ENCODE data around the gene TAGLN.

TAGLN gene

DNA sequence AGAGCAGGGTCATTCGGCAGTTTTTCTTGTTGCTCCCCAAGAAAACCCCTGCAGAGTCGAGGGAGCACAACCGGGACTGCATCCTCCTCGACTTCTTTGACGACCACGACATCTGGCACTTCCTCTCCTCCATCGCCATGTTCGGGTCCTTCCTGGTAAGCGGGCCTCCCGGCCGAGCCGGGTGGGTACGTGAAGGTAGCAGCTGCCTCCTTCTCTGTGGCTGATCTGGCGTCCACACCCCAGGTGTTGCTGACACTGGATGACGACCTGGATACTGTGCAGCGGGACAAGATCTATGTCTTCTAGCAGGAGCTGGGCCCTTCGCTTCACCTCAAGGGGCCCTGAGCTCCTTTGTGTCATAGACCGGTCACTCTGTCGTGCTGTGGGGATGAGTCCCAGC lies 3.4 kb upstream of the TAGLN start:
- no peaks in the 10 kb centered on the region for H3K27me3 ChIP-seq (ENCODE audit: control insufficient read depth in 2 of 2, insufficient read depth in 2 of 2, low read length in 2 of 2)
- peaks cover 28 to 36% of the 10 kb centered on the region in 2 donors for H3K36me3 ChIP-seq (ENCODE audit: control insufficient read depth in 2 of 2, insufficient read depth in 2 of 2, low read length in 2 of 2)
- H3K27ac ChIP-seq (ENCODE audit: low read depth in 2 of 2, low read length in 2 of 2) = peak overlapping the region; percentile 54 to 57
- H3K9me3 ChIP-seq (ENCODE audit: control insufficient read depth in 2 of 2, low read length in 2 of 2) = no peaks in the 10 kb centered on the region
- H3K4me1 ChIP-seq (ENCODE audit: control insufficient read depth in 2 of 2, insufficient read depth in 2 of 2, low read length in 2 of 2) = peaks cover 11 to 34% of the 10 kb centered on the region in 2 donors
- no peak overlapping the region for H3K9ac ChIP-seq (ENCODE audit: low read depth in 1 of 2, low read length in 2 of 2)
- no peak overlapping the region for H3K4me3 ChIP-seq (ENCODE audit: low read length in 2 of 2)

DNA sequence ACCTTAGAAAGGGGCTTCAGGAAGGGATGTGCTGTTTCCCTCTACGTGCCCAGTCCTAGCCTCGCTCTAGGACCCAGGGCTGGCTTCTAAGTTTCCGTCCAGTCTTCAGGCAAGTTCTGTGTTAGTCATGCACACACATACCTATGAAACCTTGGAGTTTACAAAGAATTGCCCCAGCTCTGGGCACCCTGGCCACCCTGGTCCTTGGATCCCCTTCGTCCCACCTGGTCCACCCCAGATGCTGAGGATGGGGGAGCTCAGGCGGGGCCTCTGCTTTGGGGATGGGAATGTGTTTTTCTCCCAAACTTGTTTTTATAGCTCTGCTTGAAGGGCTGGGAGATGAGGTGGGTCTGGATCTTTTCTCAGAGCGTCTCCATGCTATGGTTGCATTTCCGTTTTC lies 2.2 kb upstream of the TAGLN start:
- H3K4me3 ChIP-seq (ENCODE audit: low read length in 2 of 2) = no peak overlapping the region
- no peaks in the 10 kb centered on the region for H3K27me3 ChIP-seq (ENCODE audit: control insufficient read depth in 2 of 2, insufficient read depth in 2 of 2, low read length in 2 of 2)
- peak overlapping the region in 1 of 2 donors; percentile 43 for H3K27ac ChIP-seq (ENCODE audit: low read depth in 2 of 2, low read length in 2 of 2)
- peaks cover 11 to 38% of the 10 kb centered on the region in 2 donors for H3K4me1 ChIP-seq (ENCODE audit: control insufficient read depth in 2 of 2, insufficient read depth in 2 of 2, low read length in 2 of 2)
- peaks cover 21 to 27% of the 10 kb centered on the region in 2 donors for H3K36me3 ChIP-seq (ENCODE audit: control insufficient read depth in 2 of 2, insufficient read depth in 2 of 2, low read length in 2 of 2)
- H3K9me3 ChIP-seq (ENCODE audit: control insufficient read depth in 2 of 2, low read length in 2 of 2) = no peaks in the 10 kb centered on the region
- peak overlapping the region in 1 of 2 donors; percentile 60 for H3K9ac ChIP-seq (ENCODE audit: low read depth in 1 of 2, low read length in 2 of 2)

DNA sequence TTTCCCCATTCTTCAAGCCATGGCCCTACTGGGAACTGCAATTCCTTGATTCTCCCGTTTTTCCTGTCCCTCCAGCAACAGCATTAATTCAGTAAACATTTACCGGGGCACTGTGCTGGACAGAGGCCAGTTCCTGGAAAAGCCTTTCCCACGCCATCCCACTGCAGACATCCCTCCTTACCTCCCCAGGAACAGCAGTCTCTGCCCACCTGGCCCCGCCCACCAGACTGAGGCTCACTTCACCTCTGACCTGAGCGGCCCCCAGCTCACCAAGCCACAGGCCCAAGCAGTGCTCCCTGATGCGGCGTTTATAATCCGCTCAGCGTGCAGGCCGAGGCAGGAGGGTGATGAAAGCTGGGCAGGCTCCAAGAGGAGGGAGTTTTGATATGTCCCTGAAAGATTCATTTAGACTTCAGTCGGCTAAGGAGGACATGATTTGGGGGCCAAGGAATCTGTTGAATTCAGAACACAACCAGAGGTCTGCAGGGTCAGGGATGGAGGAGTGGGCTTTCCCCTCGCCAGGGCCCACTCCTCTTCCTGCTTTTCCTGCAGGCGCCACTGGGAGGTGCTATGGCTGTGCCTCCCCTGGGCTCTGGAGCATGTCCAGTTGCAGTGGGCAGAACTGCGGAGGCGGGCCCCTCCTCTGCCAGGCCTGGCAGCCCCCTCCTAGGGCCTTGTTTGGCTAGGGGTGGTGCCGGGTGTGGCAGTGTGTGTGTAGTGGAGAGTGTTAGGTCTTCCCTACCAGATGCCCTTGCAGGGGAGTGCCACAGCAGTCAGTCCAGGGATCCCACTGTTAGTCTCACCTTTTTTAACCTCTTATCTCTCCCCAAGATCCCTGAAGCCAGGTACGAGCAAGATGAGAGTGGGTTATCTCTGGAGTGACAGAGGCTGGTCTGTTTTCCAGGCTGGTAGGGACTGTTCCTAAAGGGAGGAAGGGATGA lies 1.4 kb upstream of the TAGLN start:
- Histone ChIP-seq H3K9ac (ENCODE audit: low read depth in 1 of 2, low read length in 2 of 2) (peak overlapping the region in 1 of 2 donors; percentile 60), H3K27me3 (ENCODE audit: control insufficient read depth in 2 of 2, insufficient read depth in 2 of 2, low read length in 2 of 2) (no peaks in the 10 kb centered on the region), H3K4me3 (ENCODE audit: low read length in 2 of 2) (peak overlapping the region in 1 of 2 donors; percentile 49), H3K4me1 (ENCODE audit: control insufficient read depth in 2 of 2, insufficient read depth in 2 of 2, low read length in 2 of 2) (peaks cover 11 to 38% of the 10 kb centered on the region in 2 donors), H3K9me3 (ENCODE audit: control insufficient read depth in 2 of 2, low read length in 2 of 2) (no peaks in the 10 kb centered on the region), H3K27ac (ENCODE audit: low read depth in 2 of 2, low read length in 2 of 2) (peak overlapping the region; percentile 71 to 84), H3K36me3 (ENCODE audit: control insufficient read depth in 2 of 2, insufficient read depth in 2 of 2, low read length in 2 of 2) (peaks cover 15 to 20% of the 10 kb centered on the region in 2 donors)

DNA sequence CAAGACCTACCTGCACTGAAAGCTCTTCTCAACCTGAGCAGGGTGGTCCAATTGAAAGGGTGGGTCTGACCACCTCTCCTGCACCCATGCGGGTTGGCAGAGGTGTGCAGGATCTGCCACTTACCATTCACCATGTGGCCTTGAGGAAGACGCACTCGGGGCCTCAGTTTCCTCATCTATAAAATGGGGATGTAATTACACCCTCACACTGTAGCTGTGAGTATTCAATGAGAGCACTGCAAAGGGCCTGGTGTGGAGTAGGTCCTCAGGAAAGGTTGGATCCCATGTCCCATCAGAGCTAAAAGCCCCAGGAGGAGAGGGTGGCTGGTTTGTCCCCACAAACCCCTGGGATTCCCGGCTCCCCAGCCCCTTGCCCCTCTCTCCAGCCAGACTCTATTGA lies 557 bp upstream of the TAGLN start:
- Histone ChIP-seq H3K9ac (ENCODE audit: low read depth in 1 of 2, low read length in 2 of 2) (peak overlapping the region; percentile 38 to 60), H3K9me3 (ENCODE audit: control insufficient read depth in 2 of 2, low read length in 2 of 2) (no peaks in the 10 kb centered on the region), H3K4me3 (ENCODE audit: low read length in 2 of 2) (peak overlapping the region in 1 of 2 donors; percentile 49), H3K4me1 (ENCODE audit: control insufficient read depth in 2 of 2, insufficient read depth in 2 of 2, low read length in 2 of 2) (peaks cover 11 to 38% of the 10 kb centered on the region in 2 donors), H3K36me3 (ENCODE audit: control insufficient read depth in 2 of 2, insufficient read depth in 2 of 2, low read length in 2 of 2) (peaks cover 12 to 17% of the 10 kb centered on the region in 2 donors), H3K27me3 (ENCODE audit: control insufficient read depth in 2 of 2, insufficient read depth in 2 of 2, low read length in 2 of 2) (no peaks in the 10 kb centered on the region), H3K27ac (ENCODE audit: low read depth in 2 of 2, low read length in 2 of 2) (peak overlapping the region; percentile 71 to 84)

DNA sequence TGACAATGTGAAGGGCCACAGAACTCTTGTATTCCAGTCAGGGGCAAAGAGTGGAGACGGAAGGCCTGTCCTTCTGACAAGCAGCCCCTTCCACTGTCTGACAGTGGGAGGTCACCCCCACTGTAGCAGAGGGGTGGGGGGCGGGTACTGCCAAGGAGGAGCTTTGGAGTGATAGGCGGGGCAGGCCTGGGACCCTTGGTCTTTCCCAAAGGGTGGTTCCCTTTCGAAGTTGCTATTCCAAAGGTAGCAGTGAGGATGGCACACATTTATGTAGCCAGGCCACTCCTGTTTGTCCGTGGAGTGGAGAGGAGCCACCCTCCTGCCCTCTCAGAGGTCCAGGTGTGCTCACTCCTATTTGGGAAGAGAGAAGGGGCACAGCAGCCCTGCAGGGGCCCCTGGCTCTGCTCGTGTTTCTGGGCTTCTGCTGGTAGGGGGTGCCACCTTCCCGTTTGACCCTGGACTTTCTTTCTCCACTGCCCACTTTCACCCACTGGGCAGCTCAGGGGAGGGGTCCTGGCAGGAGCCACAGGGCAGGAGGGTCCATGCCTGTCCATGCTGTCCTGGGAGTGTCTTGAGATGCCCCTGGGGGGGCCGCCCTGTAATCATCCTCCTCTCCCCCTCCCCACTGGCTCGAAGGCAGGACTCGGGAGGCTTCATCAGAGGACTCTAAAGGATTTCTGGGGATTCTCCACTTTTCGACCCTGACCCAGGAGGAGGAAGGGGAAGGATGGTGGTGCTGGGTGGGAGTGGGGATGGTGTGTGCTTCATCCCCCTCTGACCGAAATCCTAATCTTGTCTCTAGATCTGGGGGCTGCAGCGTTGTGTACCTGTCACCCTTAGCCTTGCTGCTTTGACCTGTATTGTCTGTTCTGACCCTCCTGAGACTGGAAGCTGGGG lies 994 bp downstream of the TAGLN start:
- Histone ChIP-seq H3K9ac (ENCODE audit: low read depth in 1 of 2, low read length in 2 of 2) (peak overlapping the region; percentile 49 to 67), H3K27ac (ENCODE audit: low read depth in 2 of 2, low read length in 2 of 2) (peak overlapping the region; percentile 77 to 85), H3K9me3 (ENCODE audit: control insufficient read depth in 2 of 2, low read length in 2 of 2) (no peaks in the 10 kb centered on the region), H3K36me3 (ENCODE audit: control insufficient read depth in 2 of 2, insufficient read depth in 2 of 2, low read length in 2 of 2) (peaks cover 20 to 26% of the 10 kb centered on the region in 2 donors), H3K4me3 (ENCODE audit: low read length in 2 of 2) (peak overlapping the region; percentile 54 to 65), H3K4me1 (ENCODE audit: control insufficient read depth in 2 of 2, insufficient read depth in 2 of 2, low read length in 2 of 2) (peaks cover 9 to 31% of the 10 kb centered on the region in 2 donors), H3K27me3 (ENCODE audit: control insufficient read depth in 2 of 2, insufficient read depth in 2 of 2, low read length in 2 of 2) (no peaks in the 10 kb centered on the region)

DNA sequence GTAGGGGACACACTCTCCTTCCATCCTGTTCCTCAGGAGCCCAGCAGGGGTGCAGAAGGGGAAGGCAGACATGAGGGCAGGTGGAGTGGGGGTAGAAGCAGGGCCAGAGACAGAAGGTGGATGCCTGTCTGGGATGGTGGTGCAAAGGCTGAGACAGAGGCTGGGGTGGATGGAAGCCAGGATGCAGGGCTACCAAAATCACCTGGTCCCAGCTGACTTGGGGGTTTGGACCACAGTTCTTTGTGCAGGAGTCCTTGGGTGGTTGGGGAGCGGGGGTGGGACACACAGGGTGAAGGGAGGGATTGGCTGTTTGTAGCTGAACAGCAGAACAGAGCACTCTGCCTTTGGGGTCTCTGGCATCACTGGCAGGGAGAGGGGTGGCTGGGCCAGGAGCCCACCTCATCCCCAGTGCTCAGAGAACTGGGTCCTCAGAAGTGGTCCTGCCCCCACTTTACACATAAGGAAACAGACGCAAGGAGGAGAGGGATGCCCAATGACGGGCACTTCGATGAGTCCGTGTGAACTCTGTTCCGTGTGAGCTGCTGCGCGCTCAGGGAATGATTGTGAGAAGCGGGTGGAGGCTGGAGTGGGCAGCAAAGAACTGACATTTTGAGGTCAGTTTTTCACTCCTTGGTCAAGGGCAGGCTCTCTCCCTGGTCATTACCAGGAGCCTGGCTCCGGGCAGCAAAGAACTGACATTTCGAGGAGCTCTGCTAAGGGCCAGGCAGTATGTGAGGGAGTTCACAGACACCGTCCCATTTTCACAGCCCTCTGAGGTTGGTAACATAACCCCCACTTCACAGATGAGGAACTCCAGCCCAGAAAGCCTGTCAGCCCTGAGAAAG lies 1.9 kb downstream of the TAGLN start:
- H3K36me3 ChIP-seq (ENCODE audit: control insufficient read depth in 2 of 2, insufficient read depth in 2 of 2, low read length in 2 of 2) = peaks cover 18 to 26% of the 10 kb centered on the region in 2 donors
- no peaks in the 10 kb centered on the region for H3K9me3 ChIP-seq (ENCODE audit: control insufficient read depth in 2 of 2, low read length in 2 of 2)
- H3K4me1 ChIP-seq (ENCODE audit: control insufficient read depth in 2 of 2, insufficient read depth in 2 of 2, low read length in 2 of 2) = peaks cover 6 to 24% of the 10 kb centered on the region in 2 donors
- no peaks in the 10 kb centered on the region for H3K27me3 ChIP-seq (ENCODE audit: control insufficient read depth in 2 of 2, insufficient read depth in 2 of 2, low read length in 2 of 2)
- peak overlapping the region; percentile 77 to 85 for H3K27ac ChIP-seq (ENCODE audit: low read depth in 2 of 2, low read length in 2 of 2)
- peak overlapping the region; percentile 14 to 67 for H3K9ac ChIP-seq (ENCODE audit: low read depth in 1 of 2, low read length in 2 of 2)
- H3K4me3 ChIP-seq (ENCODE audit: low read length in 2 of 2) = peak overlapping the region; percentile 54 to 65

DNA sequence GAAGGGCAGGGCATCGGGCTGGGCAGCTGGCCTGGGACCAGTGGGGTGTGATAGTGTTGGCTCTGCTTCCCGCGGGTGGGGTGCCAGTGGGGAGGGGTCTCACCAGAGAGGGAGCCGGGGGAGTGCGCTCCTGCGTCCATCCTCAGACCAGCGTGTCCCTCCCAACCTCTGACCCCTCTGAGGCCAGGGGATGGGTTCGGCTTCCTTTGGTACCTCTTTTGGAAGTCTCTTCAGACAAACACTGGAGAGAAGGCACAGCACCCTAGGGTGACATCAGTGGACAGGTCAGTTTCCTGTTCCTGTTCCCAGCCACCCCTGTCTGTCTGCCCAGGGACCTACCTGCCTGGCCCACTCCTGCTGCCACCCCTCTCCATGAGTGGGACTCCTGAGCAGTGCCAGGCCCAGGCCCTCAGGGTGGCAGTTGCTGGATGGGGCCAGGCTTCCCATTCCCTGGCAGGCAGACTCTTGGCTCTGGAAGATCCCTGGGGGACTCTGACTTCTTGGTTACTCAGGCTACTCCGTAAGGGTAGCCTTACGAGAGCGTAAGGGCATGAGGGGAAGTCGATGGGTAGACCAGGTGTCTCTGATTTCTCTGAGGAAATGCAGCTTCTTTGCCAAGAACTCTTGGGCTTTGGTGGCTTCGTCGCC lies 2.6 kb downstream of the TAGLN start:
- Histone ChIP-seq H3K9ac (ENCODE audit: low read depth in 1 of 2, low read length in 2 of 2) (peak overlapping the region in 1 of 2 donors; percentile 67), H3K4me1 (ENCODE audit: control insufficient read depth in 2 of 2, insufficient read depth in 2 of 2, low read length in 2 of 2) (peaks cover 6 to 24% of the 10 kb centered on the region in 2 donors)

DNA sequence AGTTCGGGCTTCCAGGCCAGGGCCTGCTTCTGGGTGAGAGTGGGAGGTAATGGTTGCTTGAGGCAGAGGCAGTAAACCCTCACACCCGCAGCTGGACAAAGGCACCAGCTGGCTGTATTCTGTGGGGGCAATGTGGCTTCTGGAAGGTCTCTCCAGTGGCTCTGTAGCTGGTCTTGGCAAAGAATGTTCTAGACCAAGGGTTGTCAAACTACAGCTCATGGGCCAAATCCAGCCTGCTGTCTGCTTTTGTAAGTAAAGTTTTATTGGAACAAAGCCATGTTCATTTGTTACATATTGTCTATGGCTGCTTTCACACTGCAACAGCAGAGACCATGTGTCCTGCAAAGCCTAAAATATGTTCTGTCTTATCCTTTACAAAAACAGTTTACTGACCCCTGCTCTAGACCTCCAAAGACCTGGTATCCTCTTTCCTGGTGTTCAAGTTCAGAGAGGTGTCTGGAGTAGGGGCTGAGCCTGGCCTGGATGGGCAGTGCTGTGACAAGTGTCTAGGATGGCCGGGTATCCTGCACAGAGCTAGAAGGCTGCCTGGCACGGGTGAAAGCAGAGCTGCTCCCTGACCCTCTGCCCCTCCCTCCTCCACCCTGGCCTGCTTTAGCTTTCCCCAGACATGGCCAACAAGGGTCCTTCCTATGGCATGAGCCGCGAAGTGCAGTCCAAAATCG lies 3.4 kb downstream of the TAGLN start:
- peaks cover 17 to 23% of the 10 kb centered on the region in 2 donors for H3K36me3 ChIP-seq (ENCODE audit: control insufficient read depth in 2 of 2, insufficient read depth in 2 of 2, low read length in 2 of 2)
- peak overlapping the region in 1 of 2 donors; percentile 42 for H3K4me3 ChIP-seq (ENCODE audit: low read length in 2 of 2)
- H3K27ac ChIP-seq (ENCODE audit: low read depth in 2 of 2, low read length in 2 of 2) = peak overlapping the region in 1 of 2 donors; percentile 85
- H3K9me3 ChIP-seq (ENCODE audit: control insufficient read depth in 2 of 2, low read length in 2 of 2) = no peaks in the 10 kb centered on the region
- peaks cover 6 to 18% of the 10 kb centered on the region in 2 donors for H3K4me1 ChIP-seq (ENCODE audit: control insufficient read depth in 2 of 2, insufficient read depth in 2 of 2, low read length in 2 of 2)
- no peaks in the 10 kb centered on the region for H3K27me3 ChIP-seq (ENCODE audit: control insufficient read depth in 2 of 2, insufficient read depth in 2 of 2, low read length in 2 of 2)
- H3K9ac ChIP-seq (ENCODE audit: low read depth in 1 of 2, low read length in 2 of 2) = no peak overlapping the region

More for the DNA sequence above, 2.6 kb downstream of the TAGLN start:
- H3K27me3 ChIP-seq (ENCODE audit: control insufficient read depth in 2 of 2, insufficient read depth in 2 of 2, low read length in 2 of 2) = no peaks in the 10 kb centered on the region
- H3K27ac ChIP-seq (ENCODE audit: low read depth in 2 of 2, low read length in 2 of 2) = peak overlapping the region; percentile 77 to 85
- H3K4me3 ChIP-seq (ENCODE audit: low read length in 2 of 2) = peak overlapping the region; percentile 54 to 65
- H3K9me3 ChIP-seq (ENCODE audit: control insufficient read depth in 2 of 2, low read length in 2 of 2) = no peaks in the 10 kb centered on the region
- H3K36me3 ChIP-seq (ENCODE audit: control insufficient read depth in 2 of 2, insufficient read depth in 2 of 2, low read length in 2 of 2) = peaks cover 17 to 23% of the 10 kb centered on the region in 2 donors

Data from mucosa of rectum (tissue), 2 donors.